Fibroblast of villous mesenchyme (primary cell): ENCODE measurements around the gene ANP32A. TPM values are rescaled to one million over a fixed set of nuclear protein-coding genes. Genes with fewer than 3 reads are reported as not detected.
A peak's percentile ranks its signal among the peaks of the same experiment; 100 is the strongest.

Experiments used
- DNase-seq: peaks from one replicate; pipeline ENCODE4 v3.0.0-alpha.2; 2010; ENCODE audit warnings: low read depth
- H3K4me3 ChIP-seq: 2 replicates; pipeline ENCODE4 v1.5.1; 2011; ENCODE audit warnings: low read depth, mild to moderate bottlenecking, low read length
- CTCF ChIP-seq: IDR thresholded peaks from 2 replicates; pipeline ENCODE4 v1.5.1; 2012; ENCODE audit warnings: low read depth, mild to moderate bottlenecking, low read length; ENCODE audit not compliant: insufficient read depth
- total RNA-seq: library from RNA; depleted of rRNA; stranded (reverse); fragments of >200 nt; gene quantifications from 2 replicates; pipeline ENCODE4 v1.2.3, GENCODE V29; 2012

Gene ANP32A
- total RNA-seq, 1 donor, result 38.0 TPM

- peak; percentile 91 for DNase-seq
- H3K4me3 ChIP-seq, result no peak overlapping the region
- no peak for TF ChIP-seq CTCF
Measured at GRCh38 chr15:68795298-68795848, 25.3 kb downstream of the ANP32A start.

GRCh38 chr15:68794863-68795262 lies 25.8 kb downstream of the ANP32A start:
- no peak overlapping the region for H3K4me3 ChIP-seq
- DNase-seq, result peak; percentile 14
- TF ChIP-seq CTCF, result no peak

- no peak overlapping the region for H3K4me3 ChIP-seq
- no peak for DNase-seq
- TF ChIP-seq CTCF, result no peak
Measured at GRCh38 chr15:68794307-68794706, 26.4 kb downstream of the ANP32A start.

GRCh38 chr15:68793776-68794175 lies 26.9 kb downstream of the ANP32A start:
- no peak for TF ChIP-seq CTCF

GRCh38 chr15:68792901-68793766 lies 27.6 kb downstream of the ANP32A start:
- no peak for TF ChIP-seq CTCF
- no peak for DNase-seq
- no peak overlapping the region for H3K4me3 ChIP-seq

More at GRCh38 chr15:68793776-68794175, 26.9 kb downstream of the ANP32A start:
- H3K4me3 ChIP-seq, result no peak overlapping the region
- DNase-seq, result no peak

GRCh38 chr15:68791431-68792283 lies 29.0 kb downstream of the ANP32A start:
- DNase-seq, result no peak
- no peak overlapping the region for H3K4me3 ChIP-seq
- no peak for TF ChIP-seq CTCF
